GM12891 (cell line): Measurements from ENCODE around the gene SLC22A17.
"Not testable (repeated sequence)": the region's sequence is repeated elsewhere in the genome, so short reads cannot be mapped to it uniquely, and the experiment has no call there.

Source experiments
- DNase-seq: peaks from one replicate; pipeline ENCODE4 v3.0.0; 2011; ENCODE audit warnings: low spot score; ENCODE audit not compliant: insufficient read length
- FAIRE-seq: peaks from 2 replicates; lab custom pipeline; 2011; peaks lifted over from hg19 to GRCh38; lab: Jason Lieb, UNC
- PAX5 ChIP-seq: IDR thresholded peaks from 2 replicates; pipeline ENCODE4 v1.6.1; 2011; ENCODE audit warnings: low read length, moderate library complexity, mild to moderate bottlenecking; ENCODE audit not compliant: insufficient read depth, severe bottlenecking
- POLR2A ChIP-seq: IDR thresholded peaks from 2 replicates; pipeline ENCODE4 v1.6.1; 2011; ENCODE audit warnings: low read depth, low read length, control low read depth
- POLR2AphosphoS5 ChIP-seq: IDR thresholded peaks from 2 replicates; pipeline ENCODE4 v1.6.1; 2011; ENCODE audit warnings: low read depth, low read length, control low read depth
- POU2F2 ChIP-seq: IDR thresholded peaks from 2 replicates; pipeline ENCODE4 v1.6.1; 2011; ENCODE audit warnings: low read depth, mild to moderate bottlenecking, control low read depth, low read length, moderate library complexity
- SPI1 ChIP-seq: IDR thresholded peaks from 2 replicates; pipeline ENCODE4 v1.6.1; 2011; ENCODE audit warnings: low read depth, low read length, control low read depth
- TAF1 ChIP-seq: IDR thresholded peaks from 2 replicates; pipeline ENCODE4 v1.6.1; 2011; ENCODE audit warnings: low read depth, low read length, control low read depth

Gene SLC22A17

GRCh38 chr14:23388996-23389395 is 36.3 kb upstream of the SLC22A17 start:
- no peak for DNase-seq
- no peak for FAIRE-seq
- TF ChIP-seq TAF1: no peak
- TF ChIP-seq POLR2A: no peak
- TF ChIP-seq PAX5: no peak
- no peak for TF ChIP-seq SPI1
- no peak for TF ChIP-seq POLR2AphosphoS5
- TF ChIP-seq POU2F2: no peak

GRCh38 chr14:23387916-23388882 is 35.5 kb upstream of the SLC22A17 start:
- no peak for DNase-seq
- TF ChIP-seq POLR2AphosphoS5: no peak
- no peak for TF ChIP-seq POLR2A
- TF ChIP-seq TAF1: no peak
- TF ChIP-seq SPI1: no peak
- TF ChIP-seq POU2F2: no peak
- TF ChIP-seq PAX5: no peak
- no peak for FAIRE-seq

GRCh38 chr14:23386999-23387398 is 34.3 kb upstream of the SLC22A17 start:
- TF ChIP-seq SPI1 (no peak), POLR2AphosphoS5 (no peak), POLR2A (no peak), PAX5 (no peak), TAF1 (no peak), POU2F2 (no peak)
- DNase-seq (no peak), FAIRE-seq (no peak)

- not testable (repeated sequence) for FAIRE-seq, DNase-seq
Observed at GRCh38 chr14:23386266-23386657, 33.6 kb upstream of the SLC22A17 start.

- TF ChIP-seq POLR2A: no peak
- no peak for TF ChIP-seq PAX5
- no peak for TF ChIP-seq POLR2AphosphoS5
- no peak for TF ChIP-seq POU2F2
- TF ChIP-seq SPI1: no peak
- DNase-seq (no peak), FAIRE-seq (no peak)
Observed at GRCh38 chr14:23385642-23386265, 33.1 kb upstream of the SLC22A17 start.

GRCh38 chr14:23385244-23385641 is 32.6 kb upstream of the SLC22A17 start:
- TF ChIP-seq POU2F2 (no peak), PAX5 (no peak), POLR2A (no peak), TAF1 (no peak)
- no peak for FAIRE-seq

GRCh38 chr14:23384364-23385080 is 31.8 kb upstream of the SLC22A17 start:
- no peak for FAIRE-seq
- no peak for DNase-seq
- no peak for TF ChIP-seq PAX5
- TF ChIP-seq POLR2AphosphoS5: no peak
- TF ChIP-seq POU2F2: no peak
- no peak for TF ChIP-seq POLR2A
- TF ChIP-seq SPI1: no peak
- no peak for TF ChIP-seq TAF1

More at GRCh38 chr14:23385244-23385641, 32.6 kb upstream of the SLC22A17 start:
- DNase-seq: no peak

GRCh38 chr14:23382731-23383440 is 30.2 kb upstream of the SLC22A17 start:
- TF ChIP-seq PAX5 (no peak), POU2F2 (no peak), SPI1 (no peak), TAF1 (no peak), POLR2A (no peak), POLR2AphosphoS5 (no peak)
- DNase-seq: no peak
- no peak for FAIRE-seq

GRCh38 chr14:23382276-23382675 is 29.6 kb upstream of the SLC22A17 start:
- FAIRE-seq: no peak
- TF ChIP-seq PAX5 (no peak), SPI1 (no peak), POU2F2 (no peak), POLR2A (no peak), TAF1 (no peak), POLR2AphosphoS5 (no peak)
- DNase-seq: no peak
